ENCODE data around the gene PAGR1. TPM values are rescaled to one million over a fixed set of nuclear protein-coding genes. Genes with fewer than 3 reads are reported as not detected.
A peak's percentile ranks its signal among the peaks of the same experiment; 100 is the strongest.
"Not testable (repeated sequence)": the region's sequence is repeated elsewhere in the genome, so short reads cannot be mapped to it uniquely, and the experiment has no call there.

Gene PAGR1
- total RNA-seq: 19.3 TPM

- DNase-seq: peak; percentile 99
Measured at GRCh38 chr16:29815793-29816693, at the start of gene PAGR1. Gene PAGR1, plus strand, starts transcription at chr16:29816152. Its CDS starts 374 bp downstream, at chr16:29816526.

DNA sequence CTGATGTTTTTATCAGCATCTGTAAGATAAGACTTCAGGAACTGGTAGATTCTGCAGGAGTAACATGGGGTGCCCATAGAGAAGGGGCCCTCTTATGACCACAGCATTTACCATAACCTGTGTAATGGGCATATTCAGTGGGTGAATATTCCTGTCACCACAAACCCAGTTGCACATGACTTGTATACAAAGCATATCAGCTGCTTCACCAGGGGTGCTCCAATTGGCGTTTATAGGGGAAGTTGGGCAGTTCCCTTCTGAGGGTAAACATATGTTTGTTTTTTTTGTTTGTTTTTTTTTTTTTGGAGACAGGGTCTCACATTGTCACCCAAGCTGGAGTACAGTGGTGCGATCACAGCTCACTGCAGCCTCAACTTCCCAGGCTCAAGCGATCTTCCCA is 49.4 kb upstream of the PAGR1 start:
- no peak for DNase-seq

- DNase-seq: no peak
Measured at GRCh38 chr16:29767062-29767461, 48.9 kb upstream of the PAGR1 start.

DNA sequence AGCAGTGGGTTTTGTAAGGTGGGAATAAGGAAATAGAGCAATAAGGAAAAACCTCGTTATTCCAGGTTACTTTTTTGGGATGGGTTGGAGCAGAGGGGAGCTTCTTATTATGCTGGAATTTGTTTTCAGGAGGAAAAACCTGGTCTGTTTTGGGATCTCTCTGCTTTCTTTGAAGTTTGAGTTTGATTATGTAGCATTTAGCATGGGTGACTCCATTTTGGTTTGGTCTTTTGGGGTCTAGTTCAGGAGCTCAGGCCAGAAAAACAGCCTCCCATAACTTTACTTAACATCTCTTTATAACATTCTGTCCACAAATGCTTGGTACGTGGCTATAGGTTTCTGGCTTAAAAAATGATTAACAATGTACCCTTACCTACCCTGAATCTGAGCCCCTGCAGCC is 46.4 kb upstream of the PAGR1 start:
- DNase-seq: no peak

DNA sequence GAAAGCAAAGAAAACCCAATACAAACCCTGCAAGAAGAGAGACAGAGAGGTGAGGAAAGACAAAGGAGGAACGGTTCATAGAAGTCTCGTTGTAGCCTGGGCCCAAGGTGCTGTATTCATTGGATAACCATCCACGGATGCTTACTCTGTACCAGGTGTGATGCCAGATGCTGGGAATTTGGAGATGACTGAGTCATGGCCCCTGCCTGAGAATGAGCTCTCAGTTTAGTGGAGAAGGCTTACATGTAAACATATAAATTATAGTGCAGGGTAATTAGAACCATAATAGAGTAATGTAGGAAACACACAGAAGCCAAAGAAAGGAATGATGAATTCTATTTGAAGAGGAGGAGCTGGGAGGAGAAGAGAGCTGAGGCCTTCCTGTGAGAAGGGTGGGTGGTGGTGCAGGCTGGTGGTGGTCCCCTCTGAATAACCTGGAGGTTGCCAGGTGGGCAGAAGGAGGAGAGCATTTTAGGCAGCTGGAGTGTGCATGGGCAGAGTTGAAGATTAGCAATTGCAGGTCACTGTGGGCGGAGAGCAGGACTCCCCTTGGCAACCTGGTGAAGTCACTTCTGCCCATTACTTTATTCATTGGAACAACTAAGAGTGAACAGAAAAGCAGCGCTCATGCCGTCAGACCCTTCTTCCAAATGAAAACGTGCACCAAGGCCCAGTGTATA is 45.6 kb upstream of the PAGR1 start:
- DNase-seq: no peak

- not testable (repeated sequence) for DNase-seq
Measured at GRCh38 chr16:29772330-29772729, 43.6 kb upstream of the PAGR1 start.

DNA sequence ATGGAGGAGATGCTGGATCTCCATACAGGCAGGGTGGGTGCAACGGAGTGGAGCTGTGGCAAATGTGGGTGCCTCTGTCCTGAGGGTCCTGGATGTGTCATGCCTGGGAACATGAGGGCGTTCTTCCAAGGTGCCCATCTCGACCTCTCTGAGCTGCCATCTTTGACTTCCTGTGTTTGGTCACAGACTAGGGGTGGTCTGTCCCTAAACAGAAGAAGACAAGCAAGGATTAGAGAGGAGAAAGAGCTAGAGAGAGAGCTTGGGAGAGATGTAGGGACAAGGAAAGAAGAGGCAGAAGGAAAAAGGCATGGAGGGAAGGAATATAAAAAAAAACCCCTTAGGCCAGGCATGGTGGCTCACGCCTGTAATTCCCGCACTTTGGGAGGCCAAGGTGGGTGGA is 41.2 kb upstream of the PAGR1 start:
- DNase-seq: no peak

DNA sequence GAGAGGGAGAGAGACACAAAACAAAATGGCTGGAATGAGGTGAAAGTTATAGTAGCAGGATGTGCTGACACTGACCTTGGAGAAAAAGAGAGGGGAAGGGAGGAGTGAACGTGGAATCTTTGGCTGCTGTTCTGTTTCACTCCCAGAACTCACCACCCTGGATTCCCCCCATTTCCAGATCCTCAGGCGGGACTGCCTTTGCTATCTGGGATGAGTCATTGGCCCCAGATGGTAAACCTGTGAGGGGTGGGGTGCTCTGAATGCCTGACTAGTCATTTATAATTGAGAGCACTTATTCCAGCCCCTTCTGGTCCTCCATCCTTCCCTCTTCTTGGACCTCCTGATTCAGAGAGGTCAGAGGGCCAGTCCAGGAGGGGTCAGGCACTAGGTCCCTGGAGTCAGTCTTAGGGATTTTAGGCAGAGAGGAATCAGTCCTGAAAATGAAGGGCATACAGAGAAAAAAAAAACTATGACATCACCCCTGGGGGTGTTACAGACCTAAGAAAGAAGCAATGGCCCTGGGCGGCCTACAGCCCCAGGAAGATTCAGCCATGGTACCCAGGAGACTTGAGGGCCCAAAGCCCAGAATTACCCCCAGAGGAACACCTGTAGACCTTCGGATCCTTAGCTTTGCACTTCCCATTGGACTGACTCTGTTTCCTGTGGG is 40.1 kb upstream of the PAGR1 start:
- DNase-seq: no peak

GRCh38 chr16:29777576-29778350 is 38.2 kb upstream of the PAGR1 start, which contains the start of gene ZG16:
Gene ZG16, plus strand, starts transcription at chr16:29778256. Its CDS starts 1,011 bp downstream, at chr16:29779267.
- no peak for DNase-seq

DNA sequence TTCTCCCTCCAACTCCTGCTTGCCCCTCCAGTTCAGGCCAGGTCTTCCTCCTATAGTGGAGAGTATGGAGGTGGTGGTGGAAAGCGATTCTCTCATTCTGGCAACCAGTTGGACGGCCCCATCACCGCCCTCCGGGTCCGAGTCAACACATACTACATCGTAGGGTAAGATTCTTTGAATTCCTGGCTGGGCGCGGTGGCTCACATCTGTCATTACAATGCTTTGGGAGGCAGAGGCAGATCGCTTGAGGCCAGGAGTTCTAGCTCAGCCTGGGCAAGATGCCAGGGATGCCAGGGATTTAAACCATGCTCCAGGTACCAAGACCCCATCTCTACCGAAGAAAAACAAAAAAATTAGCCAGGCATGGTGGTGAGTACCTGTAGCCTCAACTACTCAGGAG is 36.5 kb upstream of the PAGR1 start:
- DNase-seq: no peak

GRCh38 chr16:29783094-29783953 is 32.6 kb upstream of the PAGR1 start:
- DNase-seq: not testable (repeated sequence)

GRCh38 chr16:29784157-29784556 is 31.8 kb upstream of the PAGR1 start:
- no peak for DNase-seq

- DNase-seq: peak; percentile 23
Measured at GRCh38 chr16:29784901-29785500, 31.0 kb upstream of the PAGR1 start.

DNA sequence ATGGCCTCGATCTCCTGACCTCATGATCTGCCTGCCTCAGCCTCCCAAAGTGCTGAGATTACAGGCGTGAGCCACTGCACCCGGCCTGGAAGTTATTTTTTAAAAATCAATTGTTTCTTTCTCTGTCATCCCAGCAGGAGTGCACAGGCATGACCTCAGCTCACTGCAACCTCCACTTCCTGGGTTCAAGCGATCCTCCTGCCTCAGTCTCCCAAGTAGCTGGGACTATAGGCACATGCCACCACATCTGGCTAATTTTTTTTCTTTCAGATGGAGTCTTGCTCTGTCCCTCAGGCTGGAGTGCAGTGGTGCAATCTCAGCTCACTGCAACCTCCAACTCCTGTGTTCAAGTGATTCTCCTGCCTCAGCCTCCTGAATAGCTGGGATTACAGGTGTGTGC is 28.8 kb upstream of the PAGR1 start:
- not testable (repeated sequence) for DNase-seq

- DNase-seq: peak; percentile 50
Measured at GRCh38 chr16:29789775-29790182, 26.2 kb upstream of the PAGR1 start.

DNA sequence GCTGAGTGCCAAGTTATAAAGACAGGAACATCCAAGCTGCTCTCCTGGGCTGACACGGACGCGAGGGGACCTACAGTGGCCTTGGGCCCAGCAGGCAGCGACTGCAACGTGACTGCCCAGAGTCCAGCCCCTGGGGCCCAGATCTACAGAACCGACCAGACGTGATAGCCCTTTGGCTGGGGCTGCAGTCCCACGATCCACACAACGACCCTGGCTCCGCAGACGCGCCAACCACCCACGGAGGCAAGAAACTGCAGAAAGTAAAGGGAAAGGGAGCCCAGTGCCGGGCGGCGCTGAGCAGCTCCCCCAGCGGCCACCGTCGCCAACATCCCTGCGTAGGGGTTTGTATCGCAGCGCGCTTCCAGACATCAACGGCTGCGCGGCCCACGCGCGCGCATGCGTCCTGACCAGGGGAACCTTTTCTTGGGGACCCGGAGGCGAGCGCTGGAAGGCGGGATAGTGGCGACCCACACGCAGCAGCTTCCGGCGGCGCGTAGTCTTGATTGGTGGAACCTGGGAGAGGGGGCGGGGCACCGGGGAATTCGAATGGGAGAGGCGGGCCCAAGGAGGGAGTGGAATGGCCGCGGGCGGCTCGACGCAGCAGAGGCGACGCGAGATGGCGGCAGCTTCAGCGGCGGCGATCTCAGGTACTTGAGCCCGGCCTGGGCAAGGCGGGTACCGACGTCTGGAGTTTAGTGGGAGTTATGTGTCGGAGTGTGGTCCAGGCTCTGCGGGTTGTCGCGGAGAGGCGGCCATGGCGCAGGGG is 25.6 kb upstream of the PAGR1 start, which contains the start of gene KIF22:
Gene KIF22, plus strand, starts transcription at position 569 of the 766 bp plus-strand sequence. Its CDS starts 9 bp downstream, at position 578.
- peak; percentile 99 for DNase-seq

DNA sequence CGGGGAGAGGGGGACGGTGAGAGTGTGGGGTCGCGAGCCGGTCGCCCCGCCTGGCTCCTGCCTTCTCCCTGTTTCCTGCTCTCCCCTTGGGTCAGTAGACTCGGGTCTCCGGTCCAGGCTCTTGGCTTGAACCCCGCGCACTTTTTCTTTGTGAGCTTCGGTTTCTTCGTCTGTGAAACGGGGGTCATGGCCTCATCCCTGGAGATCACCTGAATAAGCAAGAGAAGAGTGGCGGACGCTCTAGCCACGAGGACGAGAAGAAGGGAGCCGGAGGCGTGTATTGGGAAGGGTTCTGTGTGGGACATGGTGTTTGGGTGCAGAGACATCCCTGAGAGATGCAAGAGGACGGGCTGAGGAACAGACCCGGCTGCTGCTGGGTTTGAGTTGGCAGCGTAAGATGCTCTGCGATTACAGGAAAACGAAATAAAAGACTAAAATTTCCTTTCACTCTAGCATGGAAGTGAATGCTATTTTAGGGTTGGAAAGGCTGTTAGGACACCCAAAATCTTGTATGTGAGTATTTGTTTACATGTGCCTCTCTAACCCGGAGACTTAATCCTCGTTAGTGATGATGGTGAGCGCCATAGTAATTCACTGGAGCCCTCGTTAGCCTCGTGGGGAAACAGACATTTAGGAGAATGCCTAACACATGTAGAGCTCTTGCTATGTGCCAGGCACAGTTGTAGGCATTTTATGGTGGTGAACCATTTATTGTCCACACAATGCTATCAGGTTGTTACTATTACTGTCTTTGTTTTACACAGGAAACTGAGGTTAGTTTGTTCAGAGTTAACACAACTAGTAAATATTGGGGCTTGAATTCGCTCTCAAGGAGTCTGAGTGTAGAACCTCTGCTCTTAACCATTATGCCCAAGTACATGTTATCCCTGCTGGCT is 24.8 kb upstream of the PAGR1 start:
- no peak for DNase-seq
